Femur (tissue), 1 donor: ENCODE measurements around the gene PACRG.

ENCODE experiments used
- DNase-seq: peaks from one replicate; pipeline ENCODE4 v3.0.0-alpha.2; 2017

Gene PACRG

DNA sequence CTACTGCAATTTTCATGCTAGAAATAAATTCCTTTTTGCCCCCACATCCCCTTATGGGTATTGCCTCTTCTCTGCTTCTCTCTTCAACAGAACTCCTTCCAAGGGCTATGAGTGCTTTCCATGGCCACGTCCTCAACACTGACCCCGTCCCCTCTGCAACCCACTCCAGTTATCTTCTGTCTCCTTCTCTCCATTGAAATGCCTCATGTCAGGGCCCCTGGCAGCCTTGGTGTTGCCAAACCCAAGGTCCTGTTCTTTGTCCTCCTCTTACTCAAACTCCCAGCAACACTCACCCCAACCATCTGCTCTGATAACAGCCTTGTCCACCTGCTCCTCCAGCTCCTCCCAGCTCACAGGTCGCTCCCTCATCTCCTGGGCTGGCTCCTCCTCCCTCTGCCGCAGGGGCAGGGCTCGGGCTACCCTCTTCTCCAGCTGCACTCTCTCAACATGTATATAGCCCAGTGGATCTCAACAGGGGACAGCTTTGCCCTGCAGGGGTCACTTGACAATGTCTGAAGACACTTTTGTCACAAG, 490.7 kb downstream of the PACRG start:
- no peak for DNase-seq

DNA sequence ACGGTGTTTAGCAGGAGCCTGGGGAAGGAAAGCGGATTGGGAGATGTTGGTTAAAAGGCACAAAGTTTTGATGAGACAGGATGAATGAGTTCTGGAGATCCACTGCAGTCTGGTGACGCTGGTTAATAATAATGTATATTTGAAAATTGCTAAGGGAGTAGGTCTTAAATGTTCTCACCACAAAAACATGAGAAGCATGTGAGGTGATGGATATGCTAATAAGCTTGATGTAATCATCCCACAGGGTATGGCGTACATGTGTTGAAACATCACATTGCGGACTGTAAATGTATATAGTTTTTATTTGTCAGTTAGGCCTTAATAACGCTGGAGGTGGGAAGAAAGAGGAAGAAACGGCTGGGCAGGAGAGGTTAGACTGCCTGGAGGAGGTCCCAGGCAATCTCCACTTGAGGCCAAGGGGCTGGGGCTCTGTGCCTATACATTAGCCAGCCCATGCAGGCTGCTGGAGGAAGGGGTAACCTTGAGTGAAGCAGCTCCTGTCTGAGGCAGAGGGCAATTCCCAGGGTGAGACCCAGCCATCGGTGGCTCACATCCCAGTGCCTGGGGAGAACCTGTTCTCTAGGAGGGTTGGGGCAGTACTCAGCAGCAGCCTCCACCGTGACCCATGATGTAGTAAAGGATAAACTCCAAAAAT, 498.5 kb downstream of the PACRG start:
- DNase-seq: no peak

DNA sequence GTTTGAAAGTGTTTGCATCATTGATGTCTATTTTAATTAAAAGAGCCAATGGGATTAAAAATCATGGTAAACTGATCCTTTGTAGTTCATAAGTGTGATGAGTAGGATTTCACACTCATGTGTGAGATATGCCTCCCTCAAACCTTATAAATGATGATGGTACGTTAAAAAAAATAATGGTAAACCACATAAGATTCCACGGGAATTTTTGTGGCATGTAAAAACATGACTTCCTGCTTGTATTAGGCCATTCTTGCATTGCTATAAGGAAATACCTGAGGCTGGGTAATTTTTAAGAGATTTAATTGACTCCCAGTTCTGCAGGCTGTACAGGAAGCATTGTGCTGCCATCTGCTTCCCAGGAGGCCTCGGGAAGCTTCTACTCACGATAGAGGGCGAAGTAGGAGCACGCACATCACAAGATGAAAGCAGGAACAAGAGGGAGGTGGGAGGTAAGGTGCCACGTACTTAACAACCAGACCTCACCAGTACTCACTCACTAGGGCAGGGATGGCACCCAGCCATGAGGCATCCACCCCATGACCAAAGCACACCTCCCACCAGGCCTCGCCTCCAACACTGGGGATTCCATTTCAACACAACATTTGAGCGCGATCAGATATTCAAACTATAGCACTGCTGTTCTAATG, 499.2 kb downstream of the PACRG start:
- DNase-seq: no peak

DNA sequence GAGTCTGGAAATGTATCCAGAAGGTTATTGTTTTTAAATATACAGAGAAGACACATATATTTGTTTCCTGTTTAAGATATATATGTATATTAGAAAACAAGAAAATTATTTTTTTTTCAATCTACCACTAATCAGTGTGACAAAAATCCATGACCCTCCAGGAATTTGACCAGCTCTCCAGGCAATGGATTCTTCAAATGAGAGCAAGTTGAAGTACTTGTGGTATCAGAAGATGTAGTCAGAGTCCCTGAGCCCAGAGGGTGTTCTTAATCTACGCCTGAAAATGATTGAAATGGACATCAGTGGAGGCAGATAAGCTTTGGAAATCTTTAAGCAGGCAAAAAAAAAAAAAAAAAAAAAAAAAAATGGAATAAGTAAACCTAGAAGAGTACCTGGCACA, 500.3 kb downstream of the PACRG start:
- no peak for DNase-seq

DNA sequence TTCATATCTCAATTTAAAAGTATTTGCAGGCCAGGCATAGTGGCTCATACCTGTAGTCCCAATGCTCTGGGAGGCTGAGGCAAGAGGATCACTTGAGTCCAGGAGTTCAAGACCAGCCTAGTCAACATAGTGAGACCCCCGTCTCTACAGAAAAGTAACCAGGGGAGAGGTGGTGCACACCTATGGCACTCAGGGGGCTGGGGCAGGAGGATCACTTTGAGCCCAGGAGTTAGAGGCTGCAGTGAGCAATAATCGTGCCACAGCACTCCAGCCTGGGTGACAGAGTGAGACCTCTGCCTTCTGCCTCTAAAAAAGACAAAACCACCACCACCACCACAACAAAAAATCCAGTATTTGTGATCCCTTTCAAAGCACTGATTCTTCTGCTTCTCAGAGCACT, 501.3 kb downstream of the PACRG start:
- DNase-seq: no peak

DNA sequence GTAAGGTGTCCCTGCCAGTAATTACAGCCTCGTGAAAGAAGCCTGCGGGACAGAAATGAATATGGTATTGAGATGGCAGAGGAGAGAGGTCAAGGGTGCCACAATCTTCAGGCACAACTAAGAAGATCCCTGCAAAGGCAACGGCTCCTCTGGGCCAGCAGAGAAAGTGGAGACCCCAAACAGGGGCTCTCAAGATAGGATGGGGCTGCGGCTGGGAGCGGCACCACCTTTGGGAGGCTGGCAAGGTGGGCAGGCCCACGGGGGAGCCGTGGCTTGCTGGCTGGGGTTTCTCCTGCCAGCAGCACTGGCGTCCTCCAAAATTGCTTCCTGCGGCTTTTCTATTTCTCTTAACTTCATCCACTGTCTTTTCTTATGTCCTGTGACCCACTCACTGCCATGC, 503.1 kb downstream of the PACRG start:
- no peak for DNase-seq

DNA sequence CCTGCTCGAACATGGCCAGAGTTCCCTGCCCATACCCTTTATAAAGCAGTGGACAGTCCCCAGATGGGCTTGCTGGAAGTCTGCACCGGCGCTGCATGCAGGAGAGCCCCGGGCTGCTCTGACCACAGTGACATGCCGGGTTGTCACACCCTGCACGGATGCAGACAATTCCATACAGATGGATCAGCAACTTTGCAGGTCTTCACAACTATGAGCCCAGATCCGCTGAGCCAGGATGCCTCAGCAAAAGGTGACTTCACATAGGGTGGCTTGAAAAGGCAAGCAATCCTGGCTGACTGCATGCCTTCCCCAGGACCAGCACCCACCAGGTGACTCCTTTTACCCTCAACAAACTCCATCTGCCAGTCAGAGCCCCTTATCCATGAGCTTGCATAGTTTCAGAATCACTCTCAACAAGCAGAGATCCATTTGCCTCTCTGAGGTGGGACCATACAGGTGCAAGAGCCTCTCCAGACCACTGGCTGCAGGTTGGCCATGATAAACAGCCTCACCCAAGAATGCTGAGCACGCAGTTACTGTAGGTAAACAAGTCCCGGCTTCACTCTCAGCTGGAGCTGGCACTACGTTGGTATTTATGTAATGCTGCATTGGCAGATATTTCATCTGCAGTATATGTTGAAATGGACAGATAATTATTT, 503.7 kb downstream of the PACRG start:
- no peak for DNase-seq

DNA sequence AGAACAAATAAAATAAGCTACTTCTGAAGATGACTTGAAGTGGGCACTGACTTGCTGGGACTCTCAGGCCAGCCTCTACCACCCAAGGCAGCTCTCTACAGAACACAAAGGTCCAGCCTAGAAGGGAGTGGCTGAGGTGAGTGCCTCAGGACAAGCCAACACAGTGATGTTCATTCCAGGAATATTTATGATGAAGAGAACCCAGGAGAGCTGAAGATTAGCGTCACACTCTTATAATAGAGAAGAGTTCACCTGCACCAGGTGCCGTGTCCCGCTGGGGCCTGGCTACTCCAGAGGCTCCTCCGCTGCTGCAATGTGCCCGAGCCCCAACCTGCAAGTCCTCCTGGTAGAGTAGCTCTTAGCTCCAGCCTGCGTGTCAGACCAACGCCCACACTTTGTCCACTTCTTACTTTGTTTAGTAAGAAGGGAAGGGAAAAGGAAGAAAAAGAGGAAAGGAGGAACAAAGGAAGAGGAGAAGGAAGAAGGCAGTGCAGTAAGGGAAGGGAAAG, 504.3 kb downstream of the PACRG start:
- no peak for DNase-seq

DNA sequence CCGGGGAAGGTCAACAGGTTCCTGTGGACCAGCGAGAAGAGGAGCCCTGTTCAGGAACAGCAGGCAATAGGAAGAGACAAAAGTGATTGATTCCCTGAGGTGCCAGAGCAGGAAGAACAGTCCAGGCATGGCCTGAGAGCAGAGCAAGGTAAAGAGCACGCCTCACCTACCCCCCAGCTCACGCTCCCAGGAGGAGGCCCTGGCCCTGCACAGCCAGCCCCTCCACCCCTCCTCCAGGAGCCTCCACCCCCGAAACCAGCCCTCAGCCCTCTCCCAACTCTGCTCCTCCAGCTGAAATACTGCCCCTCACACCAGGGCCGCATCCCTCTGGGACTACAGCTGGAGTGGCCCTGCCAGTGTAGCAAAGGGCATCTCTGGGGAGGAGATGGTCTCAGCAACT, 504.9 kb downstream of the PACRG start:
- DNase-seq: no peak

DNA sequence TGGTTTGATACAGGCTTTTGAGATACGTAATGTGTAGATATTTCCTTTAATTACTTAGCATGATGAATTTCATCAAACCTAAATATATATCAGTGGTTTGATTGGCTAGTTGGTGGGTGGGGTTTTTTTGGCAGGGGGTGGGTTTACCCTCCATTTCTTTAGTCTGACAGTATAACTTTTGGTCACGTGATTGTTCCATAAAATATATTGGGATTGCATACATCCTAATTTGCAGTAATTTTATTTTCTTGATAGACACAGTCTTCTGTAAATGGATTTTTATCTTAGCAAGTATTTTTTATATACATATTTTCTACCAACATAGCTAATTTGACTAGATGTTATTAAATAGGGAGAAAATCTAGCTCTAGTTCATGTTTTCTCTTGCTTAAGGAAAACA, 509.3 kb downstream of the PACRG start:
- no peak for DNase-seq

DNA sequence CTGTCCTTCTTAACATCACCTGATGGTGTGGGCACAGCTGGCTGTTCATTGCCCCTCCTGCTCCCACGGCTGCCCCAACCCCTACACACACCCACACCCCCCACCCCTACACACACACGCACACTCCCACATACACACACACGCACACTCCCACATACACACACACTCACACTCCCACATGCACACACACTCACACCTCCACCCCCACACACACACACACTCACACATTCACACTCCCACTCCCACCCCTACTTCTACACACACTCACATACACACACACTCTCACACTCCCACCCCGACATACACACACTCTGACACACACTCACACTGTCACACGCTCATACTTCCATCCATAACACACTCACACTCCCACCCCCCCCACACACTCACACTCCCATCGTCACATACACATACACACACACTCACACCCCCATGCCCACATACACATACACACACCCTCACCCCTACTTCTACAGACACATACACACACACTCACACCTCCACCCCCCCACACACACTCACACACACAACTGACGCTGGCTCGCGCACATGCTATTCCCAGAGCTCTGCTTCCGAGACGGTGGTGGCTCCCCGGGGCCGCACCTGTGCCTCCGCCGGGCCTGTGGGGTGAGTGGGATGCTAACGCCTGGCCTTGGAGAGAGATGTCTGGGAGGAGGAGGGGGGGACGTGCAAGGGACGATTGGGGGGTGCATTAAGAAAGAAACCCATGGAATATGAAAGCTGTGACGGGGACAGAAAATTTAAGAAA, 512.0 kb downstream of the PACRG start:
- no peak for DNase-seq

DNA sequence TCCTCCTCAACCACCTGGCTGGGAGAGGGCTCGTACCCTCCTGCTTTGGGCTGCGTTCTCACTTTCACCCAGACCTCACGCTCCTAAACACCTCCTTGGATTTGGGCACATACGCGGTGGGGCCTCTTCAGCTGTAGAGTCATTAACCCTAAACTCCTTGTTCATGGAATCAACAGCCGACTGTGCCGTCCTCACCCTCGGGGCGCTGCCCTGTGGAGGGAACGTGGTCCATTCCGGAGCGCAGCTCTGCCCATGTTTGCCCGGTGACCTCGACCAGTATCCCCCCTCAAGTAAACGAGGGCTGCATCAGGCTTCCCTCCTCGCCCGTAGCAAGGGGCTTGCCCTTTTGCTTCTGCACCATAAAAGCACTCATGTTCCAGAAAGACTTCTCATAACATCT, 512.8 kb downstream of the PACRG start:
- no peak for DNase-seq

DNA sequence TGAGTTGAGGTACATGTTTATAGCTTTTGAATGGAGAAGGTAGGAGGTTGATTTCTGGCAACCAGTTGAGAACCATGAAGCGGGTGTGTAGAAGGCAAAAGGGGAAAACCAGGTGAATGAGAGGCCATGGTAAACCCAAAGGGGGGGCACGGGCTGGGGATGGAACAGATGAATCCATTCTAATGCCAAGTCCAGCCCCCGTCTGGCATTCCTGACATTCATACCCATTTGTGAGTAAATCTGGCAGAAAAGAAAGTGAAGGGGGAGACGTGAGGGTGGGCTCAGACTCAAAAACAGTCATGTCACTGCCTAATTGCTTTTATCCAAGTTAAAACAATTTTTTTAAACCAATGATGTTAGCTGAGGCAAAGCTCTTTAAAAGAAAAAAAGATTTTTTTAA, 513.9 kb downstream of the PACRG start:
- no peak for DNase-seq

DNA sequence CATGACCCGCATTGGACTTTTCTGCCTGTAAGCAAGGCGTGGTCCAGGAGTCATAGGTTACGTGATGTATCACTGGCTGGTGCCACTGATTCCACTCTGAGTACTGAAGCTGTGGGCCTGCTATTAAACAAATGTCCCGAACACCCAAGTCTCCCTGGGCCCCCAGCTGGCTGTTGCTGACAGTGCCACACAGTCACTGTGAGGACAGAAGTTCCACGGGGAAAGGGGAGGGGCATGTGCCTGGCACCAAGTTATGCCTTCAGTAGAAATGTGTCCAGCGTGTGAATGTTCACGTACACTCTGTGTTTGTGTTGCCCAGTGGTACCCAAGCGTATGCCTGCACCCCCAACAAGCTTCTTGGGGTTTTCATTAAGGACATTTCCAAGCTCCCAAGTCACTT, 515.3 kb downstream of the PACRG start:
- no peak for DNase-seq

DNA sequence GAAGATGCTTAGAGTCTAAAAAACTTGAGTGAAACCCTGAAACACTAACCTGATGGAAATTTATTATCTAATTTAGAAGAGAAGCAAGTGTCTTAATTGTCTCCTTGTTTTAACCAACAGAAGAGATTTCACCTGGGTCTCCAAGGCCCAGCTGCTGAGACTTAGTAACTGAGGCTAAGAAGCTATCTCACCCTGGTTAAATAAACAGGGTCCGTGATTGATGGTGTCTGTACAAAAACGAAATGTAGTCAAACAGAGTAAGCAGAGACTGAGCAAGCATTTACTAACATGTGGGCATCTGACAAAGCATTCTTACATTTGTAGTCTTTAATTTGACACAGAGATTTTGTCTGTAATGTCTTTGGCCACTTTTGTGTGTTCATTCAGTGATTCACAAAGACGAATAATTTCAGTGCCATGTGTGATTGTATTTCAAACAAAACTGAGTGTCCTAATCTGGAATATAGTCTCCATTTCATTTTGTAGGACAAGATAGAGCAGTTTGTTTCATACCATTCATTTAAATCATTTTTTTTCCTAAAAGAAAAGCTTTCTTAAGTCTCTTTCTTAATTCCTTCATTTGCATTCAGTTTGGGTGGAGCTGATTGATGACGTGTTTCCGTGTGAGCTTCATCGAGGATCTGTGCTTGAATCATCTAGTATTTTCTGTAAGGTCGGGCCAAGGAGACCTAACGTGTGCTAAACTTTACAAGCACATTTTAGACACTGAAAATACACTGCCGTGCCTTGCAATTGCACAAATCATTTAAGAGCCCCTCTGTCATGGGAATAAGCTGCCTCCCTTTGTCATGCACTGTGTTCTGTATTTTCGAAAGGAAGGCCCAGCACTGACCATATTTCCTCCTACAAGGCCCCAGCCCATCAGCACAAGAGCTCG, 516.2 kb downstream of the PACRG start:
- DNase-seq: no peak

DNA sequence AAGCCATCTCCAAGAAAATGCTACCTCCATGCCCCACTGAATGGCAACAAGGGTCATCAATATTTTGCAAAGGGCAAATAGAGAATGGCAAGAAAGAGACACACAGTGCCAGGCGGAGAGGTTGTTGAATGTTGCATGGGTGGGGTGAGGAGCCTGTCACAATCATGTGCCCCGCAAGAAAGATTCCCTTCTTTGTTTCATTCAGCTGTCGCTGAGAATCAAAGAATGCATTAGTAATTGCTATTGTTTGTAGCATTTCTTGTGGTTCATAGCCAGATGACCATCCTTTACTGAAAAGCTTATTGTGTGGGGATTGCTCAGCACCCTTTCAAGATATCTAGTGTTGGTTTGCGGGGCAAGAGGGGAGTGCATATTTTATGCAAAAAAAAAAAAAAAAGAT, 520.3 kb downstream of the PACRG start:
- DNase-seq: no peak

DNA sequence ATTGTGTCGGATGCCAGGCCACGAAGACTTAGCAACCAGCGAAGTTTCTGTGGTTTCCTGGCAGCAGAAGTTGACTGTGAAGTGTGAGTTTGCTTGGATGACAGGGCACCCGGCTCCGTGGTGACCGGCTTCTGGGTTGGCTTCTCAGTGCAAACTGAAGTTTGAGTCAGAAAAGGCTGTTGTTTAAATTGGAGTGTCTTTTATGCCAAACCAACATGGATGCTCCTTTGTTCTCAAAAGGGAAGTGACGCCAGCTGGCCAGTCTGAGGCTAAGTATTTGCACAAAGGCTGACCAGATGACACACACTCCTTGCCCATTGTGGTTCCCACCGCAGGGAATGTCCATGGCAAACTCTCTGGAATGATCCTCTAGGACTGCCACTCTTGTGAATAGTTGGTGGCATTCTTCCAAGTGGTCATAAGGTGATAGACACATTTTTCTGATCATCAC, 521.9 kb downstream of the PACRG start:
- DNase-seq: no peak

DNA sequence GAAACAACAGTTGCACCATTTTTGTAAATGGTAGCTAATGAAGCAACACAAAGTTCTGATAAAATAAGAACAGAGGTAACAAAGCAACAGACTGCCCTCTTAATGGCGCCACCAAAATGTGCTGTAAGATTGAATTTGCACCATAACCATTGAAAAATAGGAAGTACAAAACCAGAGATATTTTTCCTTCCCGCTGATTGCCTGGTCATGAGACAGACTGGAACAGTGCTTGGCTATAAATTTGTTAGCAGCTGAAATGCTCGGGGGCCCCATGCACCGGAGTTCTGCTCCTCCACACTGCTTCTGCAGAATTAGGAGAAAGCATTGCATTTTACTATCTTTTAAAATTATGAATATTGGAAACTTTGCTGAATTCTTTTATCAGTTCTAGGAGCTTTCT, 522.3 kb downstream of the PACRG start:
- DNase-seq: no peak

DNA sequence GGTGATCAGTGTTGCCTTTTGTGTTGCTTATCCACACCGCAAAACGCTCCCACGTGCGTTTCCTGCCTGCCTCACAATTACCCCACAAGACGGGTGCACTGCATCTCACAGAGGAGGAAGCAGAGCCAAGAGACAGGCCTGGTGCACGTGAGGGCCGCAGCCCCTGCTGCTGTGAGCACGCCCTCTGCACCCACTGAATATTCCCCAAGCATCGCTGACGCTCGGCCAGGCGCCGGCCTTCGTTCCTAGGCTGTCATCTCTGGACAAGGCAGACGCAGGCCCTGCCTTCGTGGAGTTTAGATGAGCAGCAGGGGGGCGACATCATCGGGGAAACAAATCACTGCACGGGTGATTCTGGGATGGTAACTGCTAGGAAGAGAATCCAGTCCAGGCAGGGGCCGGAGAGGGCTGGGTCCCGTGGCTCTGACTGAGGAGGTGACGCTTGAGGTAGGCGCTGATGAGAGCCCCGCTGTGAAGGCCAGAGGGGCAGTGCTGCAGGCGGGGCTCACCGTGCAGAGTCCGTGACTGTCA, 524.4 kb downstream of the PACRG start:
- DNase-seq: no peak

DNA sequence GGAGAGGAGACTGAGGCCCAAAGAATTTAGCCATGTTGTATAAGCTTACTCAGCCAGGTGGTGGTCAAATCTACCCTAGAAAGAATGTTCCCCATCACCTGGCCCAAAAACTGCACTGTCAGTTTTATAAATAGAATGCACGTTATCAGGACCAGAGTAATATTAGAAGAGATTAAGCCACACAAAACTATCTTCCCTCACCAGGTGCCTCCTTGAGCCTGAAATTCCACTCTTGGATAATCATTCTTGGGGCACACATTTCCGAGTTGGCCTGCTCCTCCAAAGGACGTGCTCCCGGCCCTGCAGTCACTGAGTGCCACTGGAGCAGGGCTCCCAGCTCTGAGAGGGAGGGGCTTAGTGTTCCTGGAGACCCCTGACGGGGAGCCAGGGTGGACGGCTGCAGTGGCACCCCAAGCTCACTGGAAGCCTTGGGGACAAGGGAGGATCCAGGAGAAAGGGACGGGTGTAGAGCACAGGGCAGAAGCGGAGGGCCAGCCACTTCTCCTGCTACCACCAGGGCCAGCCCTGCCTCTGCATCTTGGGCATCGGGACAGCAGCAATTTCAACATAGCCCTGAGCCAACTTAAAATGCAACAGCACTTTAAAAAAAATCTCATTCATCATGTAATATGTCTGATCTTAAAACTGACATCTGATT, 525.9 kb downstream of the PACRG start:
- no peak for DNase-seq

DNA sequence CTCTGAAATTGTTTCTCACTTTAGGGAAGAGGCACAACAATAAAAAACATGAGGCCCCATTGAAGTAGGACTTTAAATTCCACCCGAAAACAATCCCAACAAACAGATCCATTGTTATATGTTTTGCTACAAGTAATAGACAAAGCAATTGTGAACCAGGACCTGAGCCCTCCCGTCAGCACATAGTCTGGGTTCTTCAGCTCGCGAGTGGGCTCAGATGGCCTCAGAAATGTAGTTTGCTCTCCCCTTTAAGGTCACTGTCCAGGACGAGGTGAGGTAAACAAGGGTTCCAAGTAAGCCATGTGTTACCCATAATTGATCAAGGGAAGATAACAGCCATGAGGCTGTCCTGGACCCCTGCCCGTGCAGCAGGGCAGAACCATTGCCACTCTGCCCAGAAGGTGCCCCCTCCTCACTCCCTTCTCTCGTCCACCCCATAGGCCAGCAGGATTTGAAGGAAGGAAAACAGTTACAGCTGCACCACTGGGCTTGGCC, 526.6 kb downstream of the PACRG start:
- no peak for DNase-seq
